Kidney (tissue), 14 donors: ENCODE results near the gene TMC6. TPM values are rescaled to one million over a fixed set of nuclear protein-coding genes. Genes with fewer than 3 reads are reported as not detected.
A peak's percentile ranks its signal among the peaks of the same experiment; 100 is the strongest.

ENCODE experiments used
- DNase-seq, 5 donors: peaks; one replicate each; pipeline ENCODE4 v3.0.0-alpha.2; 2013 to 2020
- FAIRE-seq: peaks from 2 replicates; lab custom pipeline; 2012; peaks lifted over from hg19 to GRCh38; lab: Jason Lieb, UNC
- H3K27ac ChIP-seq, 2 donors: one replicate each; pipeline ENCODE4 v1.7.0; 2013; ENCODE audit warnings: low read depth in 2 of 2, low read length in 2 of 2, inconsistent platforms in 1 of 2
- H3K27me3 ChIP-seq: one replicate; pipeline ENCODE4 v1.7.1; 2013; ENCODE audit warnings: low read length, inconsistent platforms; ENCODE audit not compliant: control insufficient read depth, insufficient read depth
- H3K36me3 ChIP-seq, 3 donors: one replicate each; pipeline versions ENCODE4 v1.7.0 to v1.7.1; 2013; ENCODE audit warnings: low read length in 3 of 3, control low read depth in 1 of 3, inconsistent platforms in 1 of 3; ENCODE audit not compliant: insufficient read depth in 3 of 3, control insufficient read depth in 2 of 3
- H3K4me1 ChIP-seq, 3 donors: one replicate each; pipeline versions ENCODE4 v1.7.0 to v1.7.1; 2013; ENCODE audit warnings: low read length in 3 of 3, inconsistent platforms in 1 of 3, low read depth in 1 of 3; ENCODE audit not compliant: control insufficient read depth in 2 of 3, insufficient read depth in 2 of 3
- H3K4me3 ChIP-seq, 3 donors: one replicate each; pipeline versions ENCODE4 v1.7.0 to v1.8.1; 2013; ENCODE audit warnings: low read length in 3 of 3, control low read depth in 1 of 3, inconsistent platforms in 1 of 3
- H3K9ac ChIP-seq, 3 donors: one replicate each; pipeline versions ENCODE4 v1.7.0 to v1.7.1; 2013; ENCODE audit warnings: low read length in 3 of 3, control low read depth in 1 of 3, inconsistent platforms in 1 of 3
- H3K9me3 ChIP-seq, 3 donors: one replicate each; pipeline versions ENCODE4 v1.7.0 to v1.7.1; 2013; ENCODE audit warnings: low read length in 3 of 3, control low read depth in 1 of 3, inconsistent platforms in 1 of 3; ENCODE audit not compliant: control insufficient read depth in 2 of 3, insufficient read depth in 1 of 3
- intact Hi-C: fragments of 100-400 bp; cut with DNase I; formaldehyde crosslinking; loops from one replicate; pipeline ENCODE4 v1.11.1; 2022
- polyA plus RNA-seq: library from polyadenylated mRNA; stranded (reverse); fragments of 350-450 nt; fragmentation: Illumina TruSeq; extraction: RNeasy Lipid Tissue Mini Kit (QIAGEN cat#74804); gene quantifications from one replicate; pipeline ENCODE4 v1.2.3, GENCODE V29; 2014; ENCODE audit warnings: low read depth, low replicate concordance; ENCODE audit not compliant: insufficient read depth
- total RNA-seq: library from RNA; stranded (reverse); fragmentation: NEBNext Ultra II Directional; extraction: Animal tissue kit (Norgen Biotek cat#: 25700); gene quantifications from one replicate; pipeline ENCODE4 v1.2.1, GENCODE V29; 2021
- TF ChIP-seq, protein P1 (sequence below): IDR thresholded peaks from 3 replicates; pipeline ENCODE4 v1.5.1; 2012; ENCODE audit warnings: mild to moderate bottlenecking, moderate library complexity, borderline replicate concordance; ENCODE audit not compliant: insufficient read depth; ENCODE audit errors: extremely low read depth
- donor health status: control.
- donor health status: control.
- donor health status: control.
- donor health status: control.
- donor health status: control.
- donor health status: DM: yes; HTN: yes; CAD: no.
- donor health status: Normal renal cell carcinoma (clear cell type).

The TMC6 gene
- total and polyA plus RNA-seq, 2 donors from 2014 or later: 15.0 to 115 TPM

DNA sequence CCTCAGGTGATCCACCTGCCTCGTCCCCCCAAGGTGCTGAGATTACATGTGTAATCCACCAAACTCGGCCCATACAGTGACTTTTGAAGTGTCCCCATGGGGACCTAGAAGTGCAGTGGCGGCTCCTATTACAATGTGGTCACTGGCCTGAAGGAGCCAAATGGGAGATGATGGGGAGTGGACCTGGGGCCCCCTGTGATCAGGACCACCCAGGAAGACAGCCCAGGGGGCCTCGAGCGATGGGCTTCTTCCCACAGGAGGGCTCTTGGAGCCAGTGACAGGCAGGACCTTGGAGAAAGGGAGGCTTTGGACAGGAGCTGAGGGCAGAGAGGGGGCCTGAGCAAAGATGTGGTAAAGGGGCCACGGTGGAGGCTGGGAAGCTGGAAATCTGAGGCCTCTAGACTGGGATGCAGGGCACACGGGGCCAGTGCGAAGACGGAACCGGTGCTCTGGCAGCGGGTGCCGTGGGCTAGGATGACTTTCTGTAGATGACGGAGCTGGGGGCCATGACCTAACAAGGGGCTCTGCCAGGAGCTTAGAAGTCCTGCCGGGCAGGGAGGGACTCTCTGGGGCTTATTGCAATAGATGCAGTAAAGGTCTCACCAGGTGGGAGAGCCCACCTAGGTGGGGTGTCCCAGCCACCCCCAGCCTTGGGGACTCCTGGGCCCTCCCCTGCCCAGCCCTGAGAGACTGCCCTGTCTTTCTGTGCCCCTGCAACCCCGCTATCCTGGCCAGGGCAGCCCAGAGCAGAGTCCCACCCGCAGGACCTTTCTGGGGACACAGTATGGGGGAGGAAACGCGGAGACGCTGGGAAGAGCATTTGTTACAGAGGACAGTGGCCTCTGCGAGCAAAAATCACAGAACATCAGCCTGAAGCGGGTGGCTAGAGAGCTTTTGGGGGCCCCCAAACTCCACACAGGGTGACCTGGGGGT, 14.9 kb upstream of the TMC6 start:
- TF ChIP-seq, protein P1, sequence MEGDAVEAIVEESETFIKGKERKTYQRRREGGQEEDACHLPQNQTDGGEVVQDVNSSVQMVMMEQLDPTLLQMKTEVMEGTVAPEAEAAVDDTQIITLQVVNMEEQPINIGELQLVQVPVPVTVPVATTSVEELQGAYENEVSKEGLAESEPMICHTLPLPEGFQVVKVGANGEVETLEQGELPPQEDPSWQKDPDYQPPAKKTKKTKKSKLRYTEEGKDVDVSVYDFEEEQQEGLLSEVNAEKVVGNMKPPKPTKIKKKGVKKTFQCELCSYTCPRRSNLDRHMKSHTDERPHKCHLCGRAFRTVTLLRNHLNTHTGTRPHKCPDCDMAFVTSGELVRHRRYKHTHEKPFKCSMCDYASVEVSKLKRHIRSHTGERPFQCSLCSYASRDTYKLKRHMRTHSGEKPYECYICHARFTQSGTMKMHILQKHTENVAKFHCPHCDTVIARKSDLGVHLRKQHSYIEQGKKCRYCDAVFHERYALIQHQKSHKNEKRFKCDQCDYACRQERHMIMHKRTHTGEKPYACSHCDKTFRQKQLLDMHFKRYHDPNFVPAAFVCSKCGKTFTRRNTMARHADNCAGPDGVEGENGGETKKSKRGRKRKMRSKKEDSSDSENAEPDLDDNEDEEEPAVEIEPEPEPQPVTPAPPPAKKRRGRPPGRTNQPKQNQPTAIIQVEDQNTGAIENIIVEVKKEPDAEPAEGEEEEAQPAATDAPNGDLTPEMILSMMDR: no peak
- no peaks in the 10 kb centered on the region for H3K36me3 ChIP-seq
- peaks cover 0 to 32% (median 25%) of the 10 kb centered on the region in 3 donors for H3K4me1 ChIP-seq
- intact Hi-C loops: no loop called here
- peak overlapping the region in 1 of 3 donors; percentile 51 for H3K9ac ChIP-seq
- no peaks in the 10 kb centered on the region for H3K9me3 ChIP-seq
- H3K27ac ChIP-seq: peak overlapping the region; percentile 76 to 87
- DNase-seq: peak in 1 of 5 donors; percentile 53
- H3K4me3 ChIP-seq: no peak overlapping the region
- no peaks in the 10 kb centered on the region for H3K27me3 ChIP-seq
- FAIRE-seq: no peak

DNA sequence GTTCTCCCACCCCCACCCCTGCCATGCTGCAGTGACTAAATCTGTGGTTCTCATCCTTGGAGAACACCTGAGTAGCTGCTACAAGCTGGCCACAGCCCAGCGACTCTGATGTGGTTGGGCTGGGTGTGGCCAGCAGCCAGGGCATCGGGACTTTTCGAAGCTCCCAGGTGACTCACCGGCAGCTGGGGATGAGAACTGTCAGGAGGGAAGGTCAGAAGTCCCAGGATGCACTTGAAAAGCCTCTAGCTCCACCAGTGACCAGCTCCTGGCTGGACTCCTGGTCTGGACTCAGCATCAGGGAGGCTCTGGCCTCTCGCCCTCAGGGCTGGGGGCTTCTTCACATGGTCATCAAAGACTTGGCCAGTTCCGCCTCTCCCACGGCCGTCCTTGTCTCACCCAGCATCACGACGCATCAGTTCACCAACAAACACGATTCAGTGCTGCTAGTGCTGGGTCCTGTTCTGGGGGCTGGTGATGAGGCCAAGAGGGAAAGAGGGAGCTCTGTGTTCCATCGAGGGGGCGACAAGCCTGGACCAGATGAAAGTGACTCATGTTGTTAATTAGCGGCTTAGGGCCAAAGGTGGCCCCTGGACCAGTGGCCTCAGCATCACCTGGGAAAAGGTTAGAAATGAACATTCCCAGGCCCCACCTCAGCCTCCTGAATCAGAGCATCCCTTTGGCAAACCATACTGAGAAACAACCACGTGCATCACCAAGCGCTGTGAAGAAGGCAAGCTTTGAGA, 13.7 kb upstream of the TMC6 start:
- H3K9ac ChIP-seq: no peak overlapping the region
- no peaks in the 10 kb centered on the region for H3K27me3 ChIP-seq
- no peaks in the 10 kb centered on the region for H3K36me3 ChIP-seq
- H3K4me3 ChIP-seq: no peak overlapping the region
- DNase-seq (peak in 2 of 5 donors; percentile 62 to 92), FAIRE-seq (no peak)
- intact Hi-C loops: no loop called here
- H3K9me3 ChIP-seq: no peaks in the 10 kb centered on the region
- H3K4me1 ChIP-seq: peaks cover 0 to 30% (median 25%) of the 10 kb centered on the region in 3 donors
- TF ChIP-seq, protein P1: no peak
- H3K27ac ChIP-seq: no peak overlapping the region

DNA sequence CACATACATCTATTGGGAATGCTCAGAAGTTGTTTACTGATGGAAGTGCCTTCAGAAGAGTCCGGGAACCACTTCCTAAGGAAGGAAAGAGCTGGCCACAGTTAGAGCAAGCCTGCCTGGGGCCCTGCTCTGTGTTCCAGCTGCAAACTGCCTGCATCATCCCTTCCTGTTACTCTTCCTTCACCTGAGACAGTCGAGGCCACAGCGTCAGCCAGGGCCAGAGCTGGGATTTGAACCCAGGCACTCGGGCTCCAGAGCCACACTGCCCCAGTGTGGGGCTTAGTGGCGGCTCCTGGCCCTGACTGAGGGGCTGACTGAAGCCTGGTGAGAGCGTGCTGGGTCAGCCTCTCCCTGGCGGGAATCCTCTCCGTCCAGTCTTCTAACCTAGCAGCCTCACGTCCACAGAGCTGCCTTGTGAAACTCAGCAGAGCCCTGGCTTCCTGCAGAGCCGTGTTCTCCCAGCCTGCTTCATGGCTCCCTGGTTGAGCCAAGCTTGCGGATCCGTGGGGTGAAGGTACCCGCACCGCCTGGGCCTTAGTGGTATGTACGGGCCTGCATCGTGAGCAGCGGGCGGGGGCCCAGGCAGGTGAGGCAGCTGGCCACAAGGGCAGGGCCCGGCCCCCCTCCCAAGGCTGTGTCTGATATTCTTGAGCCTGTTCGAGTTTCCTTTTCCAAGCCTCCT, 13.0 kb upstream of the TMC6 start:
- intact Hi-C loops: no loop called here
- Histone ChIP-seq H3K9ac (no peak overlapping the region), H3K27me3 (no peaks in the 10 kb centered on the region), H3K9me3 (no peaks in the 10 kb centered on the region), H3K4me3 (no peak overlapping the region), H3K4me1 (peaks cover 0 to 30% (median 25%) of the 10 kb centered on the region in 3 donors), H3K27ac (no peak overlapping the region), H3K36me3 (no peaks in the 10 kb centered on the region)
- TF ChIP-seq, protein P1: no peak
- FAIRE-seq (no peak), DNase-seq (peak in 2 of 5 donors; percentile 54 to 84)
